HG03095 (cell line): Measurements from ENCODE around the gene NFKBIB.
"Not testable (repeated sequence)": the region's sequence is repeated elsewhere in the genome, so short reads cannot be mapped to it uniquely, and the experiment has no call there.

Experiments used
- ATAC-seq: cut with Tn5 transposase; IDR thresholded peaks from one replicate; pipeline ENCODE4 v1.9.1; 2021; ENCODE audit warnings: moderate library complexity; ENCODE audit not compliant: unreplicated experiment

Gene NFKBIB, protein sequence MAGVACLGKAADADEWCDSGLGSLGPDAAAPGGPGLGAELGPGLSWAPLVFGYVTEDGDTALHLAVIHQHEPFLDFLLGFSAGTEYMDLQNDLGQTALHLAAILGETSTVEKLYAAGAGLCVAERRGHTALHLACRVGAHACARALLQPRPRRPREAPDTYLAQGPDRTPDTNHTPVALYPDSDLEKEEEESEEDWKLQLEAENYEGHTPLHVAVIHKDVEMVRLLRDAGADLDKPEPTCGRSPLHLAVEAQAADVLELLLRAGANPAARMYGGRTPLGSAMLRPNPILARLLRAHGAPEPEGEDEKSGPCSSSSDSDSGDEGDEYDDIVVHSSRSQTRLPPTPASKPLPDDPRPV

DNA sequence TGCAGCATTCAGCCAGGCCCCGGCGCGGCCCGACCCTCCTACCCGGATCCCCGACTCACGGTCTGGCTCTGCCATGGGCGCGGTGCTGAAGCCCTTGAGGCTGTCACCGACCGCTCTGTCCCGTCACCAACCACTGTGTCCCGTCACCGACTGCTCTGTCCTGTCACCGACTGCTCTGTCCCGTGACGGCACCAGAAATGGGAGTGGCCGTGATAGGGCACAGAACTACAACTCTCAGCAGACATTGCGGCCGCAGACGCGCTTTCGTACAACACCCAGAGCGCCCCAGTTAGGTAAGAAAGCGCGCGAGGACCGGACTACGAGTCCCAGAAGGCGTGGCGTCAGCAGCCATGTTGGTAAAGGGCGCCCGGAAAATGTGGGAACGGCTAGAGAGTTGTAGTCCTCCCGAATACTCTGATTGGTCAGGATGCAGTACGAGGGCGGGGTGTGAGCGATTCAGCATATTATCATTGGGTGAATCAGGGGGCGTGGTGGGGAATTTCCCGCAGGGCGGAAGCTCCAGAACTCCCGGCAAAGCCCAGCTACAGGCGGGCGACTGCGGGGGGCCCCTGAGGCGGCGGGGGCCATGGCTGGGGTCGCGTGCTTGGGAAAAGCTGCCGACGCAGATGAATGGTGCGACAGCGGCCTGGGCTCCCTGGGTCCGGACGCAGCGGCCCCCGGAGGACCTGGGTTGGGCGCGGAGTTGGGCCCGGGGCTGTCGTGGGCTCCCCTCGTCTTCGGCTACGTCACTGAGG, at the start of gene NFKBIB, which contains the start of gene SIRT2:
TSS of gene NFKBIB (plus strand) at position 523 of the 755 bp plus-strand sequence. CDS start at position 587, 64 bp downstream.
TSS of gene SIRT2 (minus strand) at position 172 of the 755 bp plus-strand sequence. CDS start at position 75, 97 bp downstream.
- peak; percentile 83 for ATAC-seq

DNA sequence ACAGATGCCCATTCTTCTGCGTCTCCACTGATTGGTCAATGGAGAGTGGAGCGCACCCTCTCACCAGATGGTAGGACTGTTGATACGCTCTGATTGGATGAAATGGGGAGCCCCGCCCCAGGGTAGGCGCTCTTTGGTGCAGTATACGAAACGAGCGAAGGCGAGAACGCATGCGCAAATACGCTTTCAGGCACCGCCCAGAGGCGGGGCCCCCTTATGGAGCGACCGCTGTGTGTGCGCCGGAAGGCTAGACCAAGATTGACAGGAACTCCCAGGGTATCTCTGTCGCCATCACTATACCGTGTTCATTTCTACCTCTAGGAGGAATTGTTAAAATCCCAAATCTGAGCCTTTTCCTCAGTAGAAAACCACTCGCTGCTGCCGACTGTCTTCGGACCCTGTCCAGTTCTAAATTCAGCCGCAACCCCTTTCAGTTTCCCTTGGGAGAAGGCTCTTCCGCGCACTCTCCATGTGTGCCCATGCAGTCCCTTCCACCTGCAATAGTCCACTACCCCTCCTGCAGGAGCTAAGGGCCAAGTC, 49.3 kb upstream of the NFKBIB start:
- peak; percentile 57 for ATAC-seq

DNA sequence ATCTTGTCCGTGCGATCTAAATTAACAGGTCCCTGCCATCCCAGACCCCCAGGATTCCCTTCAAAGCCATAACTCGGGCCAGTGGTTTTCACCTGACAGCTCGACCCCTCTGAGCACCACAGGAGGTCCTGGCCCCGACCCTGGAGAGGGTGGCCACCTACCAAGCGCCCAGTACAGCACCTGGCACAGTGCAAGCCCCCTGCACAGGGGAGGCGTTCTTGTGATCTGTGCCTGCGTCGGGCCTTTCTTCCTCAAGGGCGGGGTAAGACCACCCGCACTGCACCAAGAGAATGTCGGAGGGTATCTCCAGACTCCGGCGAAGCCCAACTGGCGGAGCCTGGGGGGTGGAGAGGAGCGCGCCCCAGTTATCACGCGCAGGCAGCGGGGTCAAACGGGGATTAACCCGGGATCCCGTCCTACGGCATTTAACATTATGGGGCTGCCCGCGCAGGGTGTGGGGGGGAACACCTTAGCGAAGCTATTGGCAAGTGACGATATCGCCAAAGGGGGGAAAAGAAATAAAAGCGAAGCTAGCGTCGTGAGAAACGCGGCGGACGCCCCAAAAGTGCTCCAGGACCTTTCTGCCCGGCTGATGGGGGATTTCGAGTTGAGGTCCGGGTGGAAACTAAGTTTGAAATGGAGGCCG, 48.7 kb upstream of the NFKBIB start:
- ATAC-seq, result no peak

DNA sequence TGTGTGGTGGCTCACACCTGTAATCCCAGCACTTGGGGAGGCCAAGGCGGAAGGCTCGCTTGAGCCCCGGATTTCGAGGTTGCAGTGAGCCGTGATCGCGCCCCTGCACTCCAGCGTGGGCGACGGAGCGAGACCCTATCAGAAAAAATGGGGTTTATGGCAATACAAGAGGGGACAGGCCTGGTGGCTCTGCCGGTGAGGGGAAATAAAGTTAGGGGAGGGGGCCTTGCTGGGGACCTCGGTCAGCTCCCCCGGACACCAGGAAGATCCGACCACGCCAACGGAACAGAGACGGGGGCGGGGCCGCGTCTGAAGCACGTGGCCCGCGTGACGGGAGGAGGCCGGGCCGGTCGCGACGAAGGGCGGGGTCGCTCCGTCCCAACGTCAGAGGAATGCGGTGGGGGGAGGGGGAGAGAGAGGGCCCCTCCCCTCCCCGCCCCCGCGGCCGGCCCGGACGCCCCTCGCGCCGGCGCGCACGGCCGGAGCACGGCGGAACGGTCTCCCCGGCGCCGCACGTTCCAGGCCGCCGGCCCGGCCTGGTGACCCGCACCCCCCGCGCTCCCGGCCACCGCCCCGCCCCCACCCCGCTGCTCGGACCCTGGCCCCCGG, 48.0 kb upstream of the NFKBIB start:
- ATAC-seq, result no peak

DNA sequence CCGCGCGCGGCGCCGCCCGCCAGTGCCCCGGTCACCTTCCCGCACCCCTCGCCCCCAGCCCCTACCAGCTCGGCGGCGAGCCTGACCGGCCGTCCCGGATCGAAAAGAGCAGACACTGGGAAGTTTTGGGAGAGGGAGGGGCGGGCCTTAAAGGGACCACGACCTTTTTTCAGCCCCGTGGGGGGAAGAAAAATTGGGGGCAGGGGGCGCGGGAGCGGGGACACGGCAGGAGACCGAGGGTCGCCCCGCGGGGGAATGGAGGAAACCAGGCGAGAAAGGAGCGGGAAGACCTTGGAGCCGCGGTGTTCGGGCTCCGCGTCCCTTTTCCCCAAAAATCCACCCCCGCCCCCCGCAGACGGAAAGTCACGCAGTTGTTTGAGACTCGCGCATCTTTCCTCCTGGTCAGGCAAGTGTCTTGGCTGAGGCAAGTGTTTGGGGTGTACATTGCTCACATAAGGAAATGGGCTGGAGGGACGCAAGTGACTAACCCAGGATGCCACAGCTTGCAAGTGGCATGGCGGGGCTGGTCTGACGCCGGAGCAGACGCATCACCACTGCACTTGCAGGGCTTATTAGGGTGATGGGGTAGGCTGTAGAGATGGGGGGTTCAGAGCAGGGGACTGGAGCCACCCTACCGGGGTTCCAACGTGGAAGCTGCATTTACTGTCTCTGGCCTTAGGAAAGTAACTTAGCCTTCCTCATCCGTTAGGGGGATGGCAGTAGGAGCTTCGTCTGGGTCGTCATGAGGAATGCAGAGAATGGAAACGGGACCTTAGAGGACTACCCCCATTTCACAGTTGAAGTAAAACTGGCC, 47.3 kb upstream of the NFKBIB start:
- ATAC-seq, result no peak

DNA sequence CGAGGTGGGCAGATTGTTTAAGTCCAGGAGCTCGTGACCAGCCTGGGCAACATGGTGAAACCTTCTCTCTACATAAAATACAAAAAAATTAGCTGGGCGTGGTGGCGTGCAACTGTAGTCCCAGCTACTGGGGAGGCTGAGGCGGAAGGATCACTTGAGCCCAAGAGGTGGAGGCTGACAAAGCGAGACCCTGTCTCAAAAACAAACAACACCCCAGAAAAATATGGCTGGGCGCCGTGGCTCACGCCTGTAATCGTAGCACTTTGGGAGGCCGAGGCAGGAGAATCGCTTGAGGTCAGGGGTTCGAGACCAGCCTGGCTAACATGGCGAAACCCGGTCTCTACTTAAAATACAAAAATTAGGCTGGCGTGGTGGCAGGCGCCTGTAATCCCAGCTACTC, 46.6 kb upstream of the NFKBIB start:
- no peak for ATAC-seq

DNA sequence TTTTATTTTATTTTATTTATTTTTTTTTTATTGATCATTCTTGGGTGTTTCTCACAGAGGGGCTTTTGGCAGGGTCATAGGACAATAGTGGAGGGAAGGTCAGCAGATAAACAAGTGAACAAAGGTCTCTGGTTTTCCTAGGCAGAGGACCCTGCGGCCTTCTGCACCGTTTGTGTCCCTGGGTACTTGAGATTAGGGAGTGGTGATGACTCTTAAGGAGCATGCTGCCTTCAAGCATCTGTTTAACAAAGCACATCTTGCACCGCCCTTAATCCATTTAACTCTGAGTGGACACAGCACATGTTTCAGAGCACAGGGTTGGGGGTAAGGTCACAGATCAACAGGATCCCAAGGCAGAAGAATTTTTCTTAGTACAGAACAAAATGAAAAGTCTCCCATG, 44.8 kb upstream of the NFKBIB start:
- not testable (repeated sequence) for ATAC-seq

DNA sequence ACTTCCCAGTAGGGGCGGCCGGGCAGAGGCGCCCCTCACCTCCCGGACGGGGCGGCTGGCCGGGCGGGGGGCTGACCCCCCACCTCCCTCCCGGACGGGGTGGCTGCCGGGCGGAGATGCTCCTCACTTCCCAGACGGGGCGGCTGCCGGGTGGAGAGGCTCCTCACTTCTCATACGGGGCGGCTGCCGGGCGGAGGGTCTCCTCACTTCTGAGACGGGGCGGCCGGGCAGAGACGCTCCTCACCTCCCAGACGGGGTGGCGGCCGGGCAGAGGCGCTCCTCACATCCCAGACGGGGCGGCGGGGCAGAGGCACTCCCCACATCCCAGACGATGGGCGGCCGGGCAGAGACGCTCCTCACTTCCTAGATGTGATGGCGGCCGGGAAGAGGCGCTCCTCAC, 44.0 kb upstream of the NFKBIB start:
- not testable (repeated sequence) for ATAC-seq

DNA sequence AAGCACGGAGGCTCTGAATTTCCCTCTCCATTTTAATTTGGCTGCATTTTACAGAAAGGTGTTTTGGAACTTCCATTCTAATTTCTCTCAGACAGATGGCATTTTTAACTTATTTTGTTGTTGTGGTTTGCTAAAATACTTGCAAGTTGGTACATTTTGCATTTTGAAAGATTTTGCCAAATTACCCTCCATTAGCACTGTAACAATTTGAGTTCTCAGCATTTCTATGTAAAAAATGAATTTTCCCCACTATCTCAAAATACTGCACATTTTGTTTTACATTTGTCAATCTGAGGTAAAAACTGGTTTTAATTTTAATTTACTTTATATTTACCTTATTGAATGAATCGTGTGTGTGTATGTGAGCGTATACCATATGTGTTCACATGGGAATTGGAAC, 43.0 kb upstream of the NFKBIB start:
- ATAC-seq, result no peak

DNA sequence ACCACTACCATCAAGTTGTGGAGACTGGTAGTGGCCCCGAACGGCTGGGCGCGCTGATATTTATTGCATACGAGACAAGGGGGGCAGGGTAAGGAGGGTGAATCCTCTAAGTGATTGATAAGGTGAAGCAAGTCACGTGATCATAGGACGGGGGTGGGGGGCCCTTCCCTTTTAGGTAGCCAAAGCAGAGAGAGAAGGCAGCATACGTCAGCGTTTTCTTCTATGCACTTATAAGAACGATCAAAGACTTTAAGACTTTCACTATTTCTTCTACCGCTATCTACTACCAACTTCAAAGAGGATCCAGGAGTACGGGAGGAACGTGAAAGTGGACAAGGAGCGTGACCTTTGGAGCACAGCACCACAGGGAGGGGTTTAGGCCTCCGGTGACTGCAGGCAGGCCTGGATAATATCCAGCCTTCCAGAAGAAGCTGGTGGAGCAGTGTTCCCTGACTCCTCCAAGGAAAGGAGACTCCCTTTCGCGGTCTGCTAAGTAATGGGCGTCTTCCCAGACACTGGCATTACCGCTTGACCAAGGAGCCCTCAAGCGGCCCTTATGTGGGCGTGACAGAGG, 40.1 kb upstream of the NFKBIB start:
- ATAC-seq, result not testable (repeated sequence)

DNA sequence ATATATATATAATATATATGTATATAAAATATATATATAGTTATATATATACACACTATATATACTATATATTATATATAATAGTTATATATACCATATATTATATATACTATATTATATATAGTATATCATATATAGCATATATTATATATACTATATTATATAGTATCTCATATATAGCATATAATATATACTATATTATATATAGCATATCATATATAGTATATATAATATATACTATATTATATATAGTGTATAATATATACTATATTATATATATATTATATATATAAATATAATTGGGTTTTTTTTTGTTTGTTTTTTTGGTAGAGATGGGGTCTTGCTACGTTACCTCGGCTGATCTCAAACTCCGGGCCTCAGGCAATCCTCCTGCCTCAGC, 38.4 kb upstream of the NFKBIB start:
- ATAC-seq, result no peak

DNA sequence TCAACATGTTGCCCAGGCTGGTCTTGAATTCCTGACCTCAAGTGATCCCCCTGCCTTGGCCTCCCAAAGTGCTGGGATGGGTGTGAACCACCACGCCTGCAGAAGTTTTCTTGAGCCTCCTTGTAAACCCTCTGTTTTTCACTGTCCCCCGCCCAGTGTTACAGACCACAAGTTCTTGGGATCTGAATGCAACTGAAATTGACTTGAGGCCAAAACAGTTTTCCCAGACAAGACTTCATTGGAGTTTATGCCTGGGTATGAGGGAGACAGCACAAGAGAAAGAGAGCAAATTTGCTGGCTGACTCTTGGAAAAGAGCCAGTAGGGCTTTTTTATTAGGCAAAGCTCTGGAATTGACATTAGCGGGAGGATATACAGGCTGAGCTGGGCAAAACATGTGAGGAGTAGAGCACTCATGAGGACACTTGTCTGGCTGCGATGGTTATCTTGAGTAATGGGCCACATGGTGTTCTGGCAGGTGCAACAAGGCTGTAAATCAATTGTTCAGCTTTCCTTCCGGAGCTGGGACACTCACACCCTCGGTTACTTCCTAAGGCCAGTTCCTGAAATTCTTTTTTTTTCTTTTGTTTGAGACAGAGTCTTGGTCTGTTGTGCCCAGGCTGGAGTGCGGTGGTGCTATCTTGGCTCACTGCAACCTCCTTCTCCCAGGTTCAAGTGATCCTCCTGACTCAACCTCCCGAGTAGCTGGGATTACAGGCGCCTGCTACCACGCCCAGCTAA, 37.3 kb upstream of the NFKBIB start:
- no peak for ATAC-seq

DNA sequence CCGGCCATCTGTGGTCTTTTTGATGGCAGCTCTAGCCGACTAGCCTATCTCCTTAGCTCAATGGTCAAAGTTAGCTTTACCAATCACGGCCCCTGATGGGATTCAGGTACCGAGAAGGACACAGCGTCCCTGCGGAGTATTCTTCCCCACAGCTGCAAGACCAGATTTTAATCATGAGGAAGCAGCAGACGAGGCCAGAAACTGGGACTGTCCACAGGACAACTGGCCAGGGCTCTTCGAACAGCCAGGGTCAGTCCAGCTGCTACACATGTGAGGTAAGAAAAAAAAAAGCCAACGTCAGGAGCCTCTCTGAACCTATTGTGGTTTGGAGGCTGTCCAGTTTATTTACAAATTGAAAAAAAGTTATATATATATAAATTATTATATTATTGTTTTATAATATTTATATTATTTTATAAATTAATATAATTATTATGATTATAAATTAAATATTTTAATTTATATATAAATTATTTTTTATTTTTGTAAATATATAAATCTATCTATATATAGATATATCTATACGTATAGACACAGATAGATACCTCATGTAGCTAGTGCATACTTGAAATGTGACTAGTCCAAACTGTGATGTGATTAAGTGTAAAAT, 32.5 kb upstream of the NFKBIB start:
- ATAC-seq, result no peak

DNA sequence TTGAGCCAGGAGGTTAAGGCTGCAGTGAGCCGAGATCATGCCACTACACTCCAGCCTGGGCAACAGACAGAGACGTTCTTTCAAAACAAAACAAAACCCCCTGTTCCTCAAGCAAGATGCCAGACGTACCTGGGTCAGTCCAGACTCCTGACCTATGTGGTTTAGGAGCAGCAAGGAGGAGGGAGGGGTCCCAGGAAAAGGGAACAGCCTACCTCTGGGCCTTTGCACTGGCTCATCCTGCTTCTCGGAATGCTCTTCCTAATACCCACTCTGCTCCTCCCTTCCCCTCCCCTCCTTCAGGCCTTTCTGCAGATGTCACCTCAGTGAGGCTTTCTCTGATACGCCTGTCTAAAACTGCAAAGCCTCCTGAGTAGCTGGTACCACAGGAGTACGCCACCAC, 31.2 kb upstream of the NFKBIB start:
- ATAC-seq, result no peak

DNA sequence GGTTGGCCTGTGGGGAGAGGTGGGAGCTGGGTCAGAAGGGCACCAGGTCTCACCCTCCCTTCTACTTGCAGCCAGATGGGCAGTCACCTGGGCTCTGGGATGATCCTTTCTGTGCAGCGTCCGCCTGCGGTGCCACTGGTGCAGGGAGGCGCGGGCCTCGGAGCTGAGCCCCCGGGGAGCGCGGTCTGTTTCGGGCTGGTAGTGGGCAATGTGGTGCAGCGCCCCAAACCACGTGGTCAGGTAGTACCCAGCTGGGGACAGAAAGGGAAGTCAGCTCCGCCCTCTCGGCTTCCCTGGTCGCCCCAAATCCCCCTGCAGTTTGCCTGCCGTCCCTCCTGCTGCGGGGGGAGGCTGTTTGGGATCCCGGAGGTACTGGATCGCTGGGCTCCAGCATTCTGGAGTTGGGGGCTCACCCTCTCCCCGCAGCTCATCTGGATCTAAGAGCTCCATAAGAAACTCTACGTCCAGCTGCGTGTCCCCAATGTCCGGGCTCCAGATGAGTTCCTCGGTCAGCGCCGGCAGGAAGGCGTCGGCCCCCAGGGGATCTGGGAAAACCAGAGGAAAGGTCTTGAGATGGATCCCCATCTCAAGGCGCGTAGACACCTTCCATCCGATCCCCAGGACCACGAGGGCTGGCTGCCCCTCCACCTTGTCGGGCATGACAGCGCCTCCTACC, 30.5 kb upstream of the NFKBIB start:
- ATAC-seq, result no peak

DNA sequence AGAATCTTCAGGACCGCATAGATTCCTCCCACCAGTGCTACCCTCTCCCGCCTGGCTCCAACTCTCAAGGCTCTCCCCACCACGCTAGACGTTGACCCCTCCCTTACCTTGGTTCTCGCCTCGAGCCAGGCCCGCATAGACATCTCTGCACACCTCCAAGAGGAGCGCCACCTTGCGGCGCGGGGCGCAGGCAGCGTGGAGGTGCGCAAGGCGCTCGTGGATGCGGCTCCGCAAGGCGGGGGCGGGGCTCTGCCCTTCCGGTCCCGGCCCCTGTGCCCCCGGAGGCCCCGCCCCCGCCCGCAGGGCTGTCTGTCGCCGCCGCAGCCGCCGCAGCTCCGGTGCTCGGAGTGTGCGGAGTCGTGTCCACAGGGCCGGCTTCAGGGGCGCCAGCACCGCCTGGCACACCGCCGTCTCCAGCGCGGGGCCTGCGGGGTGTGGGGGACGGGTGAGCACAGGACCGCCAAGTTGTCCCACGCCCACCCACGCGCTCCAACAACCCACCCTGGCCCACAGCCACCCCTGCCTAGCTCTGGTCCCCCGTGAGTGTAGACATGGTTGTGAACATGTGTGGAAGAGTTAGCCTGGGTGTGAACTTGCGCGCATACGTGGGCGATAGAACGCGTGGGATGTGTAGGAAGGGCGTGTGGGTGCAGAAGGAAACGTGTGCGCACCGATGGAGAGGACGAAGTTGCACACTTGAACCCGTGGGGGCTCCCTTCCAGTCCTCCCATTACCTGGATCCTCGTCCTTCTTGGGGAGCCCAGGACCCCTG, 29.7 kb upstream of the NFKBIB start:
- ATAC-seq, result peak; percentile 58

DNA sequence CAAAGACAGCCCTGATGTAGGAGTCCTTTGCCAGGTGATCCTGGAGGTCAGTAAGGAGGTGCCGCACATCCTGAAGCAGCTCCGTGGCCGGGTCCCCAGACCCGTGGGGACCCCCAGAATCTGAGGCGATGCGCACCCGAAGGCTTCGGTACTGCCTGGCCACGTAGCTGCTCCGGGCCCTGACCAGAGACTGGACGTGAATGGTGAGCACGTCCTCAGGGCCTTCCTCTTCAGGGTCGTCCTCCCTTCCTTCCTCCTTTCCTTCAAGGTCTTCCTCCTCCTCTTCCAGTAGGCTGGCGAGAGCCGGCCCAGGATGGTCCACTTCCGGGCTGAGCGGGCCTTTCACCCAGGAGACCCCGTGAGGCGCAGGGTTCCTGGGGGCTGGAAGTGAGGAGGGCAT, 29.2 kb upstream of the NFKBIB start:
- no peak for ATAC-seq
